ENCODE measurements around the gene INAFM2. TPM values are rescaled to one million over a fixed set of nuclear protein-coding genes. Genes with fewer than 3 reads are reported as not detected.

Gene INAFM2
- total and polyA plus RNA-seq, 2 experiments from 2014 or later, result 13.7 to 19.5 TPM

- Histone ChIP-seq H3K27me3 (no peaks in the 10 kb centered on the region), H4K20me1 (ENCODE audit: insufficient read depth, poor library complexity, severe bottlenecking) (no peaks in the 10 kb centered on the region), H3K27ac (no peak overlapping the region), H3K4me1 (ENCODE audit: insufficient read depth) (peaks cover 6% of the 10 kb centered on the region), H3K4me3 (no peak overlapping the region), H2AFZ (no peak overlapping the region), H3K9me2 (replicated peaks; ENCODE audit: insufficient read depth) (no peaks in the 10 kb centered on the region), H3K36me3 (replicated peaks; ENCODE audit: insufficient read depth, low read depth) (no peaks in the 10 kb centered on the region), H3K4me2 (no peak overlapping the region), H3K79me2 (no peaks in the 10 kb centered on the region), H3K9me3 (ENCODE audit: low read depth) (no peaks in the 10 kb centered on the region)
- 97% methylated on average over 2 of the region's 2 CpGs for WGBS (ENCODE audit: low lambda C conversion rate, missing lambda C conversion rate)
- TF ChIP-seq EZH2phosphoT487 (IDR thresholded peaks at IDR 0.05; ENCODE audit: low read depth, severe bottlenecking, unreplicated experiment), result no peak
- no peak for DNase-seq (ENCODE audit: low spot score)
These were observed 23.1 kb upstream of the INAFM2 start for GRCh38 chr15:40300367-40300766.

- Histone ChIP-seq H3K36me3 (replicated peaks; ENCODE audit: insufficient read depth, low read depth) (no peaks in the 10 kb centered on the region), H3K27ac (no peak overlapping the region), H3K4me3 (no peak overlapping the region), H3K4me2 (no peak overlapping the region), H3K79me2 (no peaks in the 10 kb centered on the region), H3K4me1 (ENCODE audit: insufficient read depth) (peaks cover 4% of the 10 kb centered on the region), H4K20me1 (ENCODE audit: insufficient read depth, poor library complexity, severe bottlenecking) (no peaks in the 10 kb centered on the region), H3K27me3 (no peaks in the 10 kb centered on the region), H3K9me2 (replicated peaks; ENCODE audit: insufficient read depth) (no peaks in the 10 kb centered on the region), H3K9me3 (ENCODE audit: low read depth) (no peaks in the 10 kb centered on the region), H2AFZ (no peak overlapping the region)
- no peak for TF ChIP-seq EZH2 (IDR thresholded peaks at IDR 0.05; ENCODE audit: borderline replicate concordance)
- TF ChIP-seq CTCF (IDR thresholded peaks at IDR 0.05; ENCODE audit: poor library complexity), result no peak
- no peak for TF ChIP-seq EZH2phosphoT487 (IDR thresholded peaks at IDR 0.05; ENCODE audit: low read depth, severe bottlenecking, unreplicated experiment)
- 67% methylated on average over 2 of the region's 2 CpGs for WGBS (ENCODE audit: low lambda C conversion rate, missing lambda C conversion rate)
- no peak for DNase-seq (ENCODE audit: low spot score)
These were observed 22.7 kb upstream of the INAFM2 start for GRCh38 chr15:40300771-40301170.

GRCh38 chr15:40301467-40302179 is 21.9 kb upstream of the INAFM2 start:
- Histone ChIP-seq H2AFZ (no peak overlapping the region), H3K4me2 (peak overlapping the region; percentile 47), H3K27me3 (no peaks in the 10 kb centered on the region), H3K4me1 (ENCODE audit: insufficient read depth) (no peaks in the 10 kb centered on the region), H3K9me3 (ENCODE audit: low read depth) (no peaks in the 10 kb centered on the region), H3K4me3 (no peak overlapping the region), H3K79me2 (no peaks in the 10 kb centered on the region), H3K9me2 (replicated peaks; ENCODE audit: insufficient read depth) (no peaks in the 10 kb centered on the region), H4K20me1 (ENCODE audit: insufficient read depth, poor library complexity, severe bottlenecking) (no peaks in the 10 kb centered on the region), H3K27ac (no peak overlapping the region), H3K36me3 (replicated peaks; ENCODE audit: insufficient read depth, low read depth) (no peaks in the 10 kb centered on the region)
- TF ChIP-seq EZH2 (IDR thresholded peaks at IDR 0.05; ENCODE audit: borderline replicate concordance), result no peak
- DNase-seq (ENCODE audit: low spot score), result no peak
- 40% methylated on average over 12 of the region's 12 CpGs for WGBS (ENCODE audit: low lambda C conversion rate, missing lambda C conversion rate)

- H3K9me3 ChIP-seq (ENCODE audit: low read depth), result no peaks in the 10 kb centered on the region
- no peak for TF ChIP-seq EZH2phosphoT487 (IDR thresholded peaks at IDR 0.05; ENCODE audit: low read depth, severe bottlenecking, unreplicated experiment)
- no peak for TF ChIP-seq EZH2 (IDR thresholded peaks at IDR 0.05; ENCODE audit: borderline replicate concordance)
- TF ChIP-seq CTCF (IDR thresholded peaks at IDR 0.05; ENCODE audit: poor library complexity), result no peak
- H3K4me2 ChIP-seq, result no peak overlapping the region
- H2AFZ ChIP-seq, result no peak overlapping the region
- H3K9me2 ChIP-seq (replicated peaks; ENCODE audit: insufficient read depth), result no peaks in the 10 kb centered on the region
- H3K4me3 ChIP-seq, result no peak overlapping the region
- no peaks in the 10 kb centered on the region for H4K20me1 ChIP-seq (ENCODE audit: insufficient read depth, poor library complexity, severe bottlenecking)
- no peaks in the 10 kb centered on the region for H3K79me2 ChIP-seq
- H3K27ac ChIP-seq, result no peak overlapping the region
- H3K4me1 ChIP-seq (ENCODE audit: insufficient read depth), result peaks cover 5% of the 10 kb centered on the region
- DNase-seq (ENCODE audit: low spot score), result no peak
- WGBS (ENCODE audit: low lambda C conversion rate, missing lambda C conversion rate), result 91% methylated on average over 19 of the region's 19 CpGs
- H3K27me3 ChIP-seq, result no peaks in the 10 kb centered on the region
- H3K36me3 ChIP-seq (replicated peaks; ENCODE audit: insufficient read depth, low read depth), result no peaks in the 10 kb centered on the region
These were observed 21.1 kb upstream of the INAFM2 start for GRCh38 chr15:40302288-40302886.

Measured in hepatocyte (in vitro differentiated cells).